Measurements from ENCODE around the gene PBX4.

Gene PBX4

DNA sequence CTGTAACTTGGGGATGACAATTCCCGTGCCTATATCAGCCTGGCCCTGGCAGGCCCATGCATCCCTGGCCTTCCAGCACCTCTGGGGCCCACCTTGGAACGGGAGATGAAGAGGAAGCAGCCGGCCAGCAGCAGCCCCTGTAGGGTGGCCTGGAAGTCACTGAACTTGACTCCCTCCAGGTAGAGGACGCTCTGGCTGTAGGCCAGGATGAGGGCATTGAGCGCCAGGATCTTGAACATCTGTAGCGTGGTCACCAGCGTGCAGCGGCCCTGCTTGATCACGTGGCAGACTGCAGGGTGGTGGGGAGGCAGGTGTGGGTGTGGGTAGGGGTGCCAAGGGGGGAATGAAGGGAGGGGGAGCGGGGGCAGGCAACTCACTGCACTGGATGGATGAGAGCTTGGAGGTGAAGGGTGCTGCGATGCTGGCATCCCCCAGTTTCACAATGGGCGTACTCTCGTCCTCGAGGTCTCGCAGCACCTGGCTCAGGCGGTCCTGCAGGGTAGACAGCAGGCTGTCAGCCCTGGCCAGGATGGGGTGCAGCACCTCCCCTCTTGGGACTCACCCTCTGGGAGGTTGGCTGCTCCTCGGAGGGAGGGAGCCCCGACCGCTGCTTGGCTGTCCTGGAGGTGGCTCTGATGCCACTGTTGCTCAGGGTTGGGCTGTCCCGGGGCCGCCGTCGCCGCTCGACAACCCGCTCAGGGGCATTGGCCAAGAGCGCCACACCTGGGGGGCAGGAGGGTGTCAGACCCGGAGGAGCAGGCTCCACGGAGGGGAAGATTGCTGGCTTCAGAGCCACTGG, 28.7 kb upstream of the PBX4 start:
- Histone ChIP-seq H3K36me3 (ENCODE audit: control insufficient read depth, insufficient read depth, low read length, severe bottlenecking) (peaks cover 70% of the 10 kb centered on the region), H3K9me3 (ENCODE audit: control insufficient read depth, low read length) (no peaks in the 10 kb centered on the region), H3K4me1 (ENCODE audit: control insufficient read depth, insufficient read depth, low read length) (peaks cover 4% of the 10 kb centered on the region)

DNA sequence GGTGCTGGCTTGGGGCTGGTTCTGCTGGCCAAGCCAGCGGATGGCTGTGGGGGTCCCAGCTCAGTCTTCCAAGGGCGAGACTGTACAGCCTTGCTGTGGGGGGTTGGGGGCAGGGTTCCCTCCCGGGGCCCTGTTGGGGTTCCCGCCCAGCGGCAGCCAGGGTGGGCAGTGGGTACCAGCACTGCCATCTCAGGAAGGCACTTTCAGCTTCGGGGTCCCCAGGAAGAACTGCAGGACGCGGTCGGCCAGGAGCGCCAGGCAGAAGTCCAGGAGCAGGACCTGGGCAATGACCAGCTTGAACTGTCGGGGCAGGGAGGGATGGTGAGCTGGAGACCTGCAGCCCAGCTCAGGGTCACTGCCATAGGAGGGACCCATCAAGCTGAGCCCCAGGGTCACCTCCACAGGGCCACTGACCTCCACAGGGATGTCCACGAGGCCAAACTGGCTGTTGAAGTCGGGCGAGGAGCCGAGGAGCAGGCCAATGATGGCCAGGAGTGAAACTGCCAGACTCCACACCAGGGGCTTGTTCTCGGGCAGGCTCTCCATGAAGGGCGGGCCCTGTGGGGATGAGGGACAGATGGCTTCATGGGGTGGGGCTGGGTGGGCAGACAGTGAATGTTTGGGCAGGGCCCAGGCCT, 26.9 kb upstream of the PBX4 start:
- peaks cover 51% of the 10 kb centered on the region for H3K36me3 ChIP-seq (ENCODE audit: control insufficient read depth, insufficient read depth, low read length, severe bottlenecking)
- no peak overlapping the region for H3K9ac ChIP-seq (ENCODE audit: low read length)
- no peak overlapping the region for H3K4me3 ChIP-seq (ENCODE audit: low read length)
- no peaks in the 10 kb centered on the region for H3K27me3 ChIP-seq (replicated peaks; ENCODE audit: control insufficient read depth, insufficient read depth, low read length)
- H3K4me1 ChIP-seq (ENCODE audit: control insufficient read depth, insufficient read depth, low read length), result peaks cover 5% of the 10 kb centered on the region
- DNase-seq (ENCODE audit: low read depth), result no peak
- no peaks in the 10 kb centered on the region for H3K9me3 ChIP-seq (ENCODE audit: control insufficient read depth, low read length)

More for the DNA sequence above, 28.7 kb upstream of the PBX4 start:
- Histone ChIP-seq H3K4me3 (ENCODE audit: low read length) (no peak overlapping the region), H3K27me3 (replicated peaks; ENCODE audit: control insufficient read depth, insufficient read depth, low read length) (no peaks in the 10 kb centered on the region), H3K9ac (ENCODE audit: low read length) (no peak overlapping the region)
- DNase-seq (ENCODE audit: low read depth), result no peak

DNA sequence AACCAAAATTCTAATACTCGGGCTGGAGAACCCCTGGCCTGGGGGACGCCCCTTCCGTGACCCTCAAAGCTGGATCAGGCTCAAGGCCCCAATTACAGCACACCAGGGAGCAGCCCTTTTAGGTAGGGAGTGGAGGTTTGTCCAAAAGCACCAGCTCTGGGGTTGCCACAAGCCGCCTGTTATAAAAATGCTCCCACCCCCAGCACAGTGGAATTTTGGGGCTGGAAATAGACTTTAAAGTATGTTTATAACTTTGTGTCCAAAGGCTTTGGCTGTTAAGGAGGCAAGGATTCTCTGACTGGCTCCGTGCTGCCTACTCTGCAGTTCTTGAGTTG, 25.5 kb upstream of the PBX4 start:
- Histone ChIP-seq H3K4me1 (ENCODE audit: control insufficient read depth, insufficient read depth, low read length) (peaks cover 5% of the 10 kb centered on the region), H3K4me3 (ENCODE audit: low read length) (no peak overlapping the region), H3K27me3 (replicated peaks; ENCODE audit: control insufficient read depth, insufficient read depth, low read length) (no peaks in the 10 kb centered on the region), H3K9me3 (ENCODE audit: control insufficient read depth, low read length) (no peaks in the 10 kb centered on the region), H3K9ac (ENCODE audit: low read length) (no peak overlapping the region), H3K36me3 (ENCODE audit: control insufficient read depth, insufficient read depth, low read length, severe bottlenecking) (peaks cover 43% of the 10 kb centered on the region)
- no peak for DNase-seq (ENCODE audit: low read depth)

DNA sequence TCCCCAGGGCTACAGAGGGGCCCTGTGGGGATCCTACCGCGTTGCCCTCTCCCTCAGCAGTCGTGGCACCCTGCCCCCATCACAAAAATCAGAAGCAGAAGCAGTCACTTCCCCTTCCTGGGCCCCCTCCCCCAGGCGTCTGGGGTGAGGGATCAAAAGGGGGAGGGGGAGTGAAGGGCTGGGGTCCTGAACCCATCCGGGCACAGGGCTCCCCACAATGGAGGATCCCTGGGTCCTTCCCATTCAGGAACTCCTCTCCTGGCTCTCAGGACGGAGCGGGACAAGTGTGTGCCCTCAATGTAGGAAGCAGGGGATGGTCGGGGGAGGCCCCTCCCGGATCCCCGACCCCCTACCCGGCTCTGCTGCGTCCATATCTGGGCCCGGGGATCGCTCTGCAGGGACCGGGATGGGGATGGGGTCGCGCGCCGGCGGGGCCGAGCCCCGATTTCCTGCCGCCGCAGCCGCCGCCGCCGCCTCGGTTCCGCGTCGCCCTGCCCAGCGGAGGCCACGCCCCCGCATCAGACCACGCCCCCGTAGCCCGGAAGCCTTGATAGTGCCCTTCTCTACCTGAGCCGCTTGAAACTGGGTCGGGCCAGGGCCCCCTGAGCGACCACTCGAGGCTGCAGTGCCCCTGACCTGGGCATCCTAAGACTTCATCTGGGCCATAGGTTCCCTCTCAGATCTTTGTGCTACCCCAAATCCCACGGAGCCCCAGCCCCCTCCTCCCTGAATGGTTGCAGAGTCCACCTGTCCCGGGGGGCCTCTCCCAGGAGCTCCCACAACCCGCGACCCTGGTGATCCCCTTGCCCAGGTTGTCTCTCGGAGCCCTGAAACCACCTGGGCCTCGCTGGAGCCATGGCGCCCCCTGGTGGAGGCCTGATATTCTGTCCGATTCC, 24.9 kb upstream of the PBX4 start, which contains the start of gene GMIP:
Gene GMIP, minus strand, starts transcription at position 500 of the 896 bp plus-strand sequence. Its CDS starts 128 bp downstream, at position 372.
- Histone ChIP-seq H3K36me3 (ENCODE audit: control insufficient read depth, insufficient read depth, low read length, severe bottlenecking) (peaks cover 43% of the 10 kb centered on the region), H3K4me1 (ENCODE audit: control insufficient read depth, insufficient read depth, low read length) (peaks cover 5% of the 10 kb centered on the region), H3K9me3 (ENCODE audit: control insufficient read depth, low read length) (no peaks in the 10 kb centered on the region), H3K4me3 (ENCODE audit: low read length) (peak within 1 kb of the TSS; percentile 92), H3K27me3 (replicated peaks; ENCODE audit: control insufficient read depth, insufficient read depth, low read length) (no peaks in the 10 kb centered on the region), H3K9ac (ENCODE audit: low read length) (peak within 1 kb of the TSS; percentile 89)
- DNase-seq (ENCODE audit: low read depth), result peak; percentile 81

DNA sequence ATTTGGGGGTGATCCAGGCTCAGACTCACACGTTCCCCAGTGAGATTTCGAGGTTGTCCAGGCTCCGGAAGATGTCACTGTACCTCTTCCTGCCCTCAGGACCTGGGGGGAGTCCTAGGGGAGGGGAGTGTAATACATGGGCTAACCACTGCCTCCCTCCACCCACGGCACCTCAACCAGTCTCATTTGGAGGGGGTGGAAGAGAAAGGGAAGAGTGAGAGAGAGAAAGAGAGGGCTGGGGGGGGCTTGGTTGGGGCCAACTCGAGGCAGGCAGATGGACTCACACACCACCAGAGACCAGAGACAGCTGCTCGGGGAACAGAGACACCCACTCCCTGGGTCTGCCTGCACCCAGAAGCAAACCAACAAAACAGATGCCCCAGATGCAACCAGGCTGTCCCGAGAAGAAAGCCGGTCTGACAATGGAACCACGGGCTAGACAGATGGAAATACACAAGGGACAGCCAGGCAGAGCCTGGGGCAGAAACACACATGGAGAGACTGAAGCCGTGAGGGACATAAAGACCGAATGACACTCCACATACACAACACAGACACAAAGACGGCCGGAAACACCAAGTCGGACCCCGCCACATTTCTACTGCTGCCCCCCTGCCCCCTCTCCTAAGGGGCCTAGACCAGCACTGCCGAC, 24.1 kb upstream of the PBX4 start:
- Histone ChIP-seq H3K4me3 (ENCODE audit: low read length) (peak overlapping the region; percentile 92), H3K36me3 (ENCODE audit: control insufficient read depth, insufficient read depth, low read length, severe bottlenecking) (peaks cover 40% of the 10 kb centered on the region), H3K27me3 (replicated peaks; ENCODE audit: control insufficient read depth, insufficient read depth, low read length) (no peaks in the 10 kb centered on the region), H3K9ac (ENCODE audit: low read length) (peak overlapping the region; percentile 89), H3K4me1 (ENCODE audit: control insufficient read depth, insufficient read depth, low read length) (peaks cover 5% of the 10 kb centered on the region), H3K9me3 (ENCODE audit: control insufficient read depth, low read length) (no peaks in the 10 kb centered on the region)
- peak; percentile 47 for DNase-seq (ENCODE audit: low read depth)

DNA sequence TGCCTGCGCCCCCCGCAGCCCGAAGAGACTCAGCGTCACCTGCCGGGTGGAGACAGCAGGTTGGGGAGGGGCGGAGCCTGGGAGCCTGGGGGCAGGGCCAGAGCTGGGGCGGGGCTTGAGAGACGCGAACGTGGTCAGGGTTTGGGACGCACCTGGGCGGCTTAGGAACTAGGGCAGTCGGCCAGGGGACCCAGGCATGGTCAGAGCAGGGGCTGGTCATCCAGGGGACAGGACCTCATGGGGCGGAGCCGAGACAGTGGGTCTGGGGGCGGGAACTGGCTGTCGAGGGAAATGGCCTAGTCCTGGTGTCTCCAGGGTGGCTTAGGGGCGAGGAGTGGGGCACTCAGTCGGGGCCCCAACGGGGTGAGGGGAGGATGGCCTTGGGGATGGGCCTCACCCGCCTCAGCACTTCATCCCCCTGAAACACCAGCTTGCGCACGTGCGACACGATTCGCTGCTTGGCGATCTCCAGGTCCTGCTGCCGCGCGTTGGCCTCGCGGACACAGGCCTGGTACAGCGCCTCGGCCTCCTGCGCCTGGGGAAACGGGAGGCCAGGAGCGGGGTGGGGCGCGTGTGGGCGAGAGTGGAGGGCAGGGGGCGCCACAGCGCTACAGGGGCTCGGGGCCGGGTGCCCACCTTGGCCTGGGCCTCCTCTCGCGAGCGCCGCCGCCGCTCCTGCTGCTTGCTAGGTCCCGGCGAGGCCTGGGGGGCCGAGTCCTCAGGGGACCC, 19.2 kb upstream of the PBX4 start:
- H3K4me1 ChIP-seq (ENCODE audit: control insufficient read depth, insufficient read depth, low read length), result peaks cover 5% of the 10 kb centered on the region
- no peaks in the 10 kb centered on the region for H3K27me3 ChIP-seq (replicated peaks; ENCODE audit: control insufficient read depth, insufficient read depth, low read length)
- no peak overlapping the region for H3K4me3 ChIP-seq (ENCODE audit: low read length)
- DNase-seq (ENCODE audit: low read depth), result no peak
- H3K9ac ChIP-seq (ENCODE audit: low read length), result no peak overlapping the region
- H3K36me3 ChIP-seq (ENCODE audit: control insufficient read depth, insufficient read depth, low read length, severe bottlenecking), result peaks cover 39% of the 10 kb centered on the region
- no peaks in the 10 kb centered on the region for H3K9me3 ChIP-seq (ENCODE audit: control insufficient read depth, low read length)

DNA sequence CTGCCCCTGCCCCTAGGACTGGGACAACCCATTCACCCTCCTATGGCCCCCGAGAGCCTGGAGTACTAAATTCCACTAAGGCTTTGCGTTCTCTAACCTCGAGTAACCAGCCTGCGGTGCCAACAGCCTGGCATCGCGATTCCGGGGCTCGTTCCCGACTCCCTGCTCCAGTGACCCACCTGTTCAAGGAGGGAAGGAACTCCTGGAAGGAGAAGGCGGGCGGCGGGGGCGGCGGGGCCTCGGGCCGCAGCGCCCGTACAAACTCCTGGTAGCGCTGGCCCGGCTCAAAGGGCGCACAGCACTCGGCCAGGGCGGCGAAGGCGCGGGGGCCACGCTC, 18.7 kb upstream of the PBX4 start:
- no peak overlapping the region for H3K9ac ChIP-seq (ENCODE audit: low read length)
- no peaks in the 10 kb centered on the region for H3K9me3 ChIP-seq (ENCODE audit: control insufficient read depth, low read length)
- no peak for DNase-seq (ENCODE audit: low read depth)
- no peak overlapping the region for H3K4me3 ChIP-seq (ENCODE audit: low read length)
- H3K4me1 ChIP-seq (ENCODE audit: control insufficient read depth, insufficient read depth, low read length), result peaks cover under 1% of the 10 kb centered on the region
- H3K36me3 ChIP-seq (ENCODE audit: control insufficient read depth, insufficient read depth, low read length, severe bottlenecking), result peaks cover 39% of the 10 kb centered on the region
- no peaks in the 10 kb centered on the region for H3K27me3 ChIP-seq (replicated peaks; ENCODE audit: control insufficient read depth, insufficient read depth, low read length)

DNA sequence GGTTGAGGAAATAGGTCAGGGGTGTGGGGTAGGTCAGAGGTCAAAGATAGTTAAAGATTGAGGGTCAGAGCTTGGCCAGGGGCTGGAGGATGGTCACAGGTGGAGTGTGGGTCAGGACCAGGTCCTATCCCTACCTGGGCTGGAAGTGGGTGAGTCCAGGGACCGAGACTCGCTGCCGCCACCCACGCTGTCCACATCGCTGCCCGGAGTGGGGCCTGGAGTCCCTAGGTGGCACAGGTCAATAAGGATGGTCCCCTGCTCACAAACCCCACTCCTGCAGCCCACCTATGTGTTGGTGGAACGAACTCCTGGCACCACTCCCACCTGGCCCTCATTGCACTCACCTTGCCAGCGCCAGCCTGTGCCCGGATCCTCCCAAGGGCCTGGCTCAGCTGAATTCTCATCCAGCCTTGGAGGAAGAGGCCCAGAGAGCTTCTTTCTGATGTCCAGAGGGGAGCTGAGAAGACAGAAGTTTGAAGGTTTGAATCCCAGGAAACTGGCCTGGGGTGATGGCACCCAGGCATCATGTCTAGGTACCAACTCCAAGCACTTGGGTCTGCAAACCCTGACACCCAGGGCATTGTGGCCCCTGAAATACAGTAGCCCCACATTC, 18.2 kb upstream of the PBX4 start:
- no peak overlapping the region for H3K9ac ChIP-seq (ENCODE audit: low read length)
- no peaks in the 10 kb centered on the region for H3K27me3 ChIP-seq (replicated peaks; ENCODE audit: control insufficient read depth, insufficient read depth, low read length)
- H3K36me3 ChIP-seq (ENCODE audit: control insufficient read depth, insufficient read depth, low read length, severe bottlenecking), result peaks cover 39% of the 10 kb centered on the region
- DNase-seq (ENCODE audit: low read depth), result no peak
- no peaks in the 10 kb centered on the region for H3K4me1 ChIP-seq (ENCODE audit: control insufficient read depth, insufficient read depth, low read length)
- no peaks in the 10 kb centered on the region for H3K9me3 ChIP-seq (ENCODE audit: control insufficient read depth, low read length)
- no peak overlapping the region for H3K4me3 ChIP-seq (ENCODE audit: low read length)

DNA sequence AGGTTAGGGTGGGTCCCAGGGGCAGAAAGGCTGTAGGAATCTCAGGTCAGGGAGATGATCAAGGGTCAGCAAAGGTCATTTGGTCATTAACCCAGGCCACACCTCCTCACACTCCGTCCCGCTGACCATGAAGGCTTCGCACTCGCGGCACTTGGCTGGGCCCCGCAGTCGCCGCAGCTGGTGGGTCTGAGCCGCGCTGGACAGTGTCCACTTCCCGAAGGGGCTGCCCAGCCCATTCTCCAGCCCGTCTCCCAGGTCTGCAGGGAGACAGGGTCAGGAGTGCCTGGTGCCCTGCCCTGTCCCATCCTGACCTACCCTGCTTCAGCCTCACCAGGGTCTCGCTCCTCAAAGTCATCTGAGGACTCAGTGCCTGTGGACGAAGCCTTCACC, 16.8 kb upstream of the PBX4 start:
- DNase-seq (ENCODE audit: low read depth), result no peak
- no peaks in the 10 kb centered on the region for H3K4me1 ChIP-seq (ENCODE audit: control insufficient read depth, insufficient read depth, low read length)
- H3K9me3 ChIP-seq (ENCODE audit: control insufficient read depth, low read length), result no peaks in the 10 kb centered on the region
- no peak overlapping the region for H3K9ac ChIP-seq (ENCODE audit: low read length)
- H3K4me3 ChIP-seq (ENCODE audit: low read length), result no peak overlapping the region
- H3K36me3 ChIP-seq (ENCODE audit: control insufficient read depth, insufficient read depth, low read length, severe bottlenecking), result peaks cover 39% of the 10 kb centered on the region
- no peaks in the 10 kb centered on the region for H3K27me3 ChIP-seq (replicated peaks; ENCODE audit: control insufficient read depth, insufficient read depth, low read length)

DNA sequence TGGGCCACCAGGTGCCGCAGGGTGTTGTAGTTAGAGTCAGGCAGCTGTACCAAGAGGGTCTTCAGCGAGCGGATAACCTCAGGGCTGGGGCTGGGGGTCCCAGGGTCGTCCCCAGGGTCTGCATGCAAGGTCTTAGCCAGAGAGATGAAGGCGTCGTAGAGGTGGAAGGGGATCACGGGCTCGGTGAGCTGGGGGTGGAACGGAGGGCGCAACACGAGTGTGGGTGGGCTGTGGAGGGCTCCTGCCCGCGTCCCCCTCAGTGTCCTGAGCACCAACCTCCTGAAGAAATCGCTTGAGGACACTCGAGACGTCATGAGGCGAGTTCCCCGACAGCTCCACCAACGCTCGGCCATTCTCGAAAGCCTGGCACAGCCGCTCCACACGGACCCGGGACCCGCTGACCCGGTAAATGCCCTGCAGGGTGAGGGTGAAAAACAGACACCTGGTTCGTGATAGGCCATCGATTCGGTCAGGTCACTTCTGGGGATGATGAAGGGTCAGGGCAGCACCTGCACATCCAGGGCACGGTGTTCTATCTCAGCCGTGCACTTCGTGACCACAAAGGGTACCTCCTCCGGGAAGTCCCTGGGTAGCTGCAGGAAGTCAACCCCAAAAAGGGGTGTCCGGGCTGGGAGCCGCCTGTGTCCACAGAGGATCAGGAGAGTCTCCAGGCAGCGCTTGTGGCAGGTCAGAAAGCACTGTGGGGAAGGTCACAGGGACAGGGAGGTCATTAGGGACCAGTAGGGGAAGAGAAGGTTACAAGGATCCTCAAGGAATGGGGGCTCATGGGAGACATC, 16.2 kb upstream of the PBX4 start:
- no peak for DNase-seq (ENCODE audit: low read depth)
- no peak overlapping the region for H3K9ac ChIP-seq (ENCODE audit: low read length)
- no peaks in the 10 kb centered on the region for H3K4me1 ChIP-seq (ENCODE audit: control insufficient read depth, insufficient read depth, low read length)
- peaks cover 34% of the 10 kb centered on the region for H3K36me3 ChIP-seq (ENCODE audit: control insufficient read depth, insufficient read depth, low read length, severe bottlenecking)
- no peaks in the 10 kb centered on the region for H3K9me3 ChIP-seq (ENCODE audit: control insufficient read depth, low read length)
- no peak overlapping the region for H3K4me3 ChIP-seq (ENCODE audit: low read length)
- H3K27me3 ChIP-seq (replicated peaks; ENCODE audit: control insufficient read depth, insufficient read depth, low read length), result no peaks in the 10 kb centered on the region
